DND-41 (cell line): ENCODE measurements around the gene INO80D.

Experiments used
- CTCF ChIP-seq: IDR thresholded peaks from 2 replicates; pipeline ENCODE4 v1.5.1; 2012; ENCODE audit warnings: borderline replicate concordance, low read length, moderate library complexity, mild to moderate bottlenecking; ENCODE audit not compliant: poor library complexity, severe bottlenecking; ENCODE audit errors: extremely low read depth
- EZH2 ChIP-seq: IDR thresholded peaks from 3 replicates; pipeline ENCODE4 v1.6.1; 2012; ENCODE audit warnings: borderline replicate concordance, low read depth, mild to moderate bottlenecking, moderate library complexity, low read length, inconsistent platforms; ENCODE audit not compliant: severe bottlenecking

- TF ChIP-seq CTCF (no peak), EZH2 (no peak)
Measured at GRCh38 chr2:206063635-206064034, 22.3 kb downstream of the INO80D start.
